ENCODE results near the gene PCDHGB6. TPM values are rescaled to one million over a fixed set of nuclear protein-coding genes. Genes with fewer than 3 reads are reported as not detected.

Gene PCDHGB6
- total and polyA plus RNA-seq, 2 experiments from 2014 or later, result 2.8 to 8.1 TPM

GRCh38 chr5:141371572-141372475 is 36.0 kb upstream of the PCDHGB6 start:
- ATAC-seq (no peak), DNase-seq (ENCODE audit: low spot score) (no peak)
- peaks cover 54% of the 10 kb centered on the region for H3K36me3 Mint-ChIP-seq (ENCODE audit: low read depth)
- peaks cover 63% of the 10 kb centered on the region for H3K9me3 Mint-ChIP-seq
- TF ChIP-seq NANOG (IDR thresholded peaks at IDR 0.05; ENCODE audit: borderline replicate concordance), result no peak
- no peak for TF ChIP-seq ZNF114 (CRISPR knock-in tag; IDR thresholded peaks at IDR 0.05)
- no peak for TF ChIP-seq JUNB (IDR thresholded peaks at IDR 0.05; ENCODE audit: unreplicated experiment)
- no peaks in the 10 kb centered on the region for H3K4me1 ChIP-seq (ENCODE audit: insufficient read depth)
- H3F3A ChIP-seq (replicated peaks; ENCODE audit: low read depth), result no peaks in the 10 kb centered on the region
- H3K4me3 Mint-ChIP-seq, result no peak overlapping the region
- H3K27ac Mint-ChIP-seq, result no peak overlapping the region
- H3K36me3 ChIP-seq (ENCODE audit: insufficient read depth), result no peaks in the 10 kb centered on the region
- no peaks in the 10 kb centered on the region for H3K27me3 ChIP-seq (ENCODE audit: insufficient read depth)
- H3K9me2 ChIP-seq (ENCODE audit: insufficient read depth), result no peaks in the 10 kb centered on the region
- no peak overlapping the region for H3K4me3 ChIP-seq
- no peak overlapping the region for H3K4me2 ChIP-seq
- peaks cover 6% of the 10 kb centered on the region for H3K27me3 Mint-ChIP-seq (ENCODE audit: insufficient read depth, low read depth, poor library complexity)
- H3K27ac ChIP-seq (ENCODE audit: low read depth), result no peak overlapping the region
- H2AFZ ChIP-seq, result no peak overlapping the region
- no peaks in the 10 kb centered on the region for H4K20me1 ChIP-seq (replicated peaks; ENCODE audit: insufficient read depth)
- no peaks in the 10 kb centered on the region for H3K79me2 ChIP-seq (replicated peaks; ENCODE audit: insufficient read depth)
- peaks cover 2% of the 10 kb centered on the region; the same call in 1 of the 3 replicates for H3K4me1 Mint-ChIP-seq

GRCh38 chr5:141373673-141374317 is 34.0 kb upstream of the PCDHGB6 start, which contains the start of gene PCDHGA6:
Gene PCDHGA6, plus strand, starts transcription at chr5:141373891. Its CDS starts 193 bp downstream, at chr5:141374084.
- Mint-ChIP-seq H3K27ac (no peak within 1 kb of the TSS), H3K9me3 (peaks cover 71% of the 10 kb centered on the region), H3K36me3 (ENCODE audit: low read depth) (peaks cover 64% of the 10 kb centered on the region), H3K4me1 (peaks cover 2% of the 10 kb centered on the region; the same call in 1 of the 3 replicates), H3K4me3 (peak within 1 kb of the TSS; percentile 38; the same call in 2 of the 3 replicates), H3K27me3 (ENCODE audit: insufficient read depth, low read depth, poor library complexity) (peaks cover 6% of the 10 kb centered on the region)
- Histone ChIP-seq H3K79me2 (replicated peaks; ENCODE audit: insufficient read depth) (no peaks in the 10 kb centered on the region), H3K9me2 (ENCODE audit: insufficient read depth) (no peaks in the 10 kb centered on the region), H3K27me3 (ENCODE audit: insufficient read depth) (no peaks in the 10 kb centered on the region), H3K36me3 (ENCODE audit: insufficient read depth) (no peaks in the 10 kb centered on the region), H3K4me2 (0 out of 2 replicates have a peak within 1 kb of the TSS, but pooled peaks have one; percentile 8), H3K4me3 (no peak within 1 kb of the TSS), H3F3A (replicated peaks; ENCODE audit: low read depth) (no peaks in the 10 kb centered on the region), H4K20me1 (replicated peaks; ENCODE audit: insufficient read depth) (no peaks in the 10 kb centered on the region), H2AFZ (no peak within 1 kb of the TSS), H3K4me1 (ENCODE audit: insufficient read depth) (no peaks in the 10 kb centered on the region), H3K27ac (ENCODE audit: low read depth) (no peak within 1 kb of the TSS)
- ATAC-seq (no peak; the same call in 2 of the 3 replicates), DNase-seq (ENCODE audit: low spot score) (peak; percentile 44)
- TF ChIP-seq EZH2 (IDR thresholded peaks at IDR 0.05; ENCODE audit: low read depth, unreplicated experiment) (no peak), REST (IDR thresholded peaks at IDR 0.05; ENCODE audit: unreplicated experiment) (no peak), POLR2AphosphoS5 (IDR thresholded peaks at IDR 0.05; ENCODE audit: low read depth) (no peak), STAT1 (IDR thresholded peaks at IDR 0.05; ENCODE audit: unreplicated experiment) (no peak), ETS1 (IDR thresholded peaks at IDR 0.05) (no peak), CTCF (conservative IDR thresholded peaks at IDR 0.05; ENCODE audit: low read depth in 2 of 2) (peak; percentile 43 to 47)

All from GM23338 (cell line).